HG02798 (cell line): ENCODE results near the gene ATP2B3.

Experiments
- ATAC-seq: cut with Tn5 transposase; IDR thresholded peaks from one replicate; pipeline ENCODE4 v1.9.1; 2021; ENCODE audit warnings: mild to moderate bottlenecking; ENCODE audit not compliant: unreplicated experiment, poor library complexity

Gene ATP2B3

DNA sequence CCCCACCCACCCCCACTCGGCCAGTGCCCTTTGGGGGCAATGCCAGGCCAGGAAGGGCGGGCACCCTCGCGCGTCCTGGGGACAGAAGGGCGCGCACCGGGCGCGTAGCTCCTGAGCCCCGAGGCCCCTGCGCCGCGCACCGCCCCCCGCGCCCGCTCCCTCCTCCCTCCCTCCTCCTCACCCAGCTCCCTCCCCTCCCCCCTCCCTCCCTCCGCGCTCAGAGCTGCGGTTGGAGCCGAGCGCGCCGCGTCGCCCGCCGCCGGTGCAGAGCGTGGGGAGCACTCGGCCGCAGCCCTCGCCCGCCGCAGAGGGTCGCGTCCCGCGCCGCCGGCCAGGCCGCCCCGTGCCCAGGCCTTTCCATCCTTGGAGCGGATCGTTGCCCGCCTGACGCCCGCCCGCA lies at the start of gene ATP2B3:
Gene ATP2B3, plus strand, starts transcription at position 220 of the 400 bp plus-strand sequence. CDS start 18,606 bp downstream, outside the sequence.
- ATAC-seq: no peak

DNA sequence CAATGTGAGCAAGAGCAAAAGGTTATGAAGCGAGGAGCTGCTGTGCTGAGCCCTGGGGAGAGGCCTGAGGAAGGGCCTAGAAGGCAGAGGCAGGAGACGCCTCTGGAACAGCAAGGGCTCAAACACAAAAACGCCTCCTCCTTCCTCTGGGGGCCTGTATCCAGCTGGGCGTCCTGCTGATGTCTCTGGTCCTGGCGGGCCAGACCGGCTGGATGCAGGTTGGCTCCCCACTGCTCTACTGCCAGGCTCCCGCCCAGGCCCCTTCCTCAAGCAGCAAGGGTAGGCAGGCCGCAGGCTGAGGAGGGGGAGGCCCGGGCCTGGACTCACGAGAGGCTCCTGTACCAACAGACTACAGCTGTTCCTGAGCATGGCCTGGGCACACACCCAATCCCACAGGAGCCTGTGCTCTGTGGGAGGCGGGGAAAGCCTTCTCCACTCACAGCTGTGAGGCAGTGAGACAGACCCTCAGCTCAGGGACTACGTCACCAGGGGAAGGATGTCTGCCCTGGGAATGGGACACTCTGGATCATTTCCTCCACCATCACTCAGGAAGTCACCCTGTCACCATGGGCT lies 49.3 kb upstream of the ATP2B3 start:
- ATAC-seq: no peak

DNA sequence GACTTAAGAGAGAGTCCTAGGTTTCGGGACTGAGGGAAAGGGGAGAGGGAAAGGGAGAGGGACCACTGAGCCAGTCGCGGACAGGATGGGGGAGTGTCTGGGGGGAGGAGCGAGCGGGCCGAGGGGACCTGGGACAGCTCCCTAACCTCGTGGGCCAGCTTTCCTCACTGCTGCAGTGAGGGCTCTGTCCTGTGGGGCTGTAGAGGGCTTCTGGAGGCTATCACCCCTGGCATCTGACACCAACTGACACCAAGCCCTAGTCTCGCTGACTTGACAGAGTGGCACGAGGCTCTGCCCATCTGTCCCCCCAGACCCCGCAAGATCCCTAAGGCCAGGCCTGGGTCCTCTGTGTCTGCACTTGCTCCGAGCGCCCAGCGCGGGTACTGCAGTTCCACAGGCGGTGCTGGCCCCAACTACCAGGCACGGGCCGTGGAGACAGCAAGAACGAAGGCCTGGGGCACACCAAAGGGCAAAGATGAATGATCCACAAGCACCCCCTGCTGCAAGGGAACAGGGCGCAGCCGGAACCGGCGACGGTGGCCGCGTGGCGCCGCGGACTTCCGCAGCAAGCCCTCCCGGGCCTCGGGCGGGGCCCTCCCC lies 47.5 kb upstream of the ATP2B3 start:
- peak; percentile 34 for ATAC-seq

DNA sequence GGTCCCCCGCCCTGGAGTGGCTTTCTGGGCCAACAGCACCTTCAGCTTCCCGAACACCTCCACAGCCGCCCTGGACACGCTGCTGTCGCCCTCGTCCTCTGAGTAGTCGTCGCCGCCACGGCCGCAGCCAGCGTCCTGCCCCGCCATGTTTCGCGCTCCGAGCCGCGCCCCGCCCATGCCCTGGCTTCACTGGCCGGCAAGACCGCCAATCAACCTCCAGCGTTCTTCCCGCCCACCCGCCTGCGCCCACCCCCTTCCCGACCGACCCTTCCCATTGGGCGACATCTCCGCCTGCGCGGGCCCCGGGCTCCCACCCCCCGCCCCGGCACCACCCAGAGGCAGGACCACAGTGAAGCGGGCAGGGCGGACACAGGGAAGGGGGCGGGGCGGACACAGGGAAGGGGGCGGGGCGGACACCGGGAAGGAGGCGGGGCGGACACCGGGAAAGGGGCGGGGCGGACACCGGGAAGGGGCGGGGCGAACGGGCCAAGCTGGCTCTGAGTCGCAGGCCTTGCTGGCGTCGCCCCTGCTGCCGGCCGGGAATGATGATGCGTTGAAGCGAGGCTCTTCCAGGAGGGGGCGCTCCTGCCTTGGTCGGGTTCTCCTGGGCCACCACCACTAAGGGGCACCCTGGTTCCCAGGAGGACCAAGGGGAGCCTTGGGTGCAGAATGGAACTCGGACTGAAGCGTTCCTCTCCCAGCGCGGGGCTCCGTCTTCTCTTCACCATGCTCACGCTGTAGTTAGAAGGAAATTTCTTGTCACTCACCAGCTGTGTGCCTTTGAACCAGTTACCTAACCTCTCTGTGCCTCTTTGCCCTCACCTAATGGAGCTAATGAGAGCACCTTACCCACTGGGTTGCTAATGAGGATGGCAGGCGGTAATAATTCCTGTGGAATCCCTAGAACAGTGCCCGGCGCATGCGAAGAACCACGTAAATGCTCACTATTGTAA lies 46.8 kb upstream of the ATP2B3 start, which contains the start of gene HAUS7:
Gene HAUS7, minus strand, starts transcription at position 166 of the 953 bp plus-strand sequence. Its CDS starts 19 bp downstream, at position 147.
- ATAC-seq: peak; percentile 90

DNA sequence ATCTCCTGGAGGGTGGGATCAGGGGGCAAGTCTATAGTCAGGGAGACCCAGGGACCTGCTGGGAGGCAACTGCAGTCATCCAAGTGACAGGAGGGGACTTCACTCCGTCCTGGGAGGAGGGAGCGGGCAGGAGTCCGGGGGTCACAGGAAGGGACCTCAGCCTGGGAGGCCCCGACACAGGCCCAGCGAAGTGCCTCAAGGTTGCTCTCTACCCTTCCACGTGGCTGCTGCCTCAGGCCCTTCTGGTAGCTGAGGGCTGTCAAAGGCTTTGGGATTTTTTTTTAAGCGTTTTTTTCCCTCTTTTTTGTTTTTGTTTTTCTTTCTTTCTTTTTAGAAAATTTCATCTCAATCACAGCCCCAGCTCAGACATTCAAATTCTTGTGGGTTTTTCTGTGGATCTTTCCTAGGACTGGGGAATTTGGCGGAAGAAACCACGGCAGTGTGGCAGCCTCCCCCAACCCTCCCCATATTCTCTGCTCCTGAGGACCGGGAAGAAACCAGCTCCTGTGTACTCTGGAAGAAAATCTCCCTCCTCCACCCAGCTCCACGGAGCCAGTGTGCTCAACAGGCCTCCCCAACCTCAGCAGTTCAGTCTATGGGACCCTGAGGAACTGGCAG lies 45.7 kb upstream of the ATP2B3 start:
- no peak for ATAC-seq

DNA sequence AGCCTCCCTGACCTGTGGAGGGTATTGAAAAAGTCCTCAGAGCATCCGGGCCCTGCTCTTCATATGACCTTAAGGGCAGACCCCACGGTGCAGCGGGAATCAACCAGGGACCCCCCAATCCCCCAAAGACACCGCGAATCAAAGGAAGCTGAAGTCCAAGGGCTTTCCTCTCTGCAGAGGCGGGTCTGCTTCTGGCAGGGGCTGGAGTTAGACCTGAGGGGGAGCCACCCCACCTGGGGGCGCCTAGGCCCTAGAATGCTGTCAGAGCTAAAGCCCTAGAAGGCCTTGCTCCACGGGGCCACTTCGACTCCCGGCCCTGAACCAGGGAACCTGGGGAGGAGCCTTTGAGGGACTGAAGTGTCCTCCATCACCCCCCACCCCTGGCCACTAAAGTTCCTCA lies 44.3 kb upstream of the ATP2B3 start:
- ATAC-seq: no peak

DNA sequence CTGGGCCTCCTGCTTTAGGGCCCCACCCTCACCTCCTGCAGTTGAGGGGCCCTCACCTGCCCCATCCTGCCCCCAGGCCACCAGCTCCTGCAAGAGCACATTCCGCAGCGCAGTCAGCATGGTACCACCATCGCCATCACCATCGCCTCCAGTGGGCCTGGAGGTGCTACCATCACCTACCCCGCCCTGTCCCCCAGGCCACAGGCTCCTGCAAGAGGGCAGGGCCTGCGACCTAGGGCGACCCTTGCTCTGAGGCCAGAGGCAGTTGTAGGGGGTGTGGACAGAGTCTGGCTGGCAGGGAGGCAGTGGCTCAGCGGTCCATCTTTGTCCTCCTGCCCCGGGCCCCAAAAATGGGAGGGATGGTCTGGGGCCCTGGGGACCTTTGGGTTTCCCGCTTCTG lies 43.2 kb upstream of the ATP2B3 start:
- no peak for ATAC-seq

DNA sequence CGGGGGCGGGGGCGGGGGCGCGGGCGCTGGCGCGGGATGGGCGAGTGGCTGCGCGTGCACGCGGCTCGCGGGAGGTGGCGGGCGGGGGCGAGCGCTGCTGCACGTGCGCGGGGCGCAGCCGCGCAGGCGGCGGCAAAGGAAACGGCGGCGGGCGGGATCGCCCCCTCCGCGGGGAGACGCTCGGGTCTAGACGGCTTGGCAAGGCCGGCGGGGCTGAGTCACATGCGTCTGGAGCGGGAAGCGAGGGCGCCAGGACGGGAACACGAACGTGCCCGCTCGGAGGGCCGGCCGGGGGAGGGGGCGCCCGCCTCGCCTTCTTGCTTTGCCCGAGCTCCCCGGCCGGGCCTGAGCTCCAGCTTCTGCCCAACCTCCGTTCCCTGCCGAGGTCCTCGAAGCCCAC lies 42.7 kb upstream of the ATP2B3 start:
- no peak for ATAC-seq

DNA sequence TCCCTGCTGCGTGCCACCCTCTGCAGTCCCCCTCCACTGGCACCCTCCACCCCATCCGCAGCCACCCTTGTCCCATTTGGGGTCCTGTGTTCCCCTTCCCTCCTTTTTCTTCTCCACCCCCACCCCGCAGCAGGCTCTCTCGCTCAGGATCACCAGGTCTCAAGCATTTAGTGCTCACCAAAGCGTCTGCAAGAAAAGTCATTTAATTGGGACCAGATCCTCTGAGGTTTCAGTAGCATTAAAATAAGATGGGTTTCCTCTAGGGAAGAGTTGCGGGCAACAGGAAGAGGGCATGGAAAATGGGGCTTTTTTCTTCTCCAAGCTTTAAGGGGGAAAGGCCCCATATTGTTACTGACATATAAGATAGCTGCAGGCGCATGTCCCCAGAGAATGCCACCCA lies 42.2 kb upstream of the ATP2B3 start:
- no peak for ATAC-seq

DNA sequence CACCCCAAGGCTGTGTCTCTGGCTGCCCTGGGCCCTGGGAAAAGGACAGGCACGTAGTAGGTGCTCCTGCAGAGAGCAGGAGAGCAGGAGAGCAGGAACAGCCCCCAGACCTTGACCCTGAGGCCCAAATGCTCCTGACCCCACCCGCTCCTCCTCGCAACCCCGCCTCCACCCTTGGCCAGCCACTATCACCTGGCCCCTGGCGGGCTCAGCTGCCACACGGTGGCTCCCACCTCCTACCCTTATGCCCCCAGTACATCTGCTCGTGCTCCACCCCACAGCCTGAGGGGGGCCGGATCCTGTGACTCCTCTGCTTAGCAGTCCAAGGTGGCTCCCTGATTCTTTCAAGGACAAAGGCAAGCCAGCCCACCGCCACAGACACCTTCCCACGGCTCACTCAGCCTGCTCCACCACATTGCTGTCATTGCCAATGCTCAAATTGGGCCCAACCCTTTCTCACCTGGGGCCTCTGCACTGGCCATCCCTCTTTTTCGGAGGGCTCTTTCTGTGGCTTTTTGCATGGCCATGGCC lies 41.6 kb upstream of the ATP2B3 start:
- no peak for ATAC-seq

DNA sequence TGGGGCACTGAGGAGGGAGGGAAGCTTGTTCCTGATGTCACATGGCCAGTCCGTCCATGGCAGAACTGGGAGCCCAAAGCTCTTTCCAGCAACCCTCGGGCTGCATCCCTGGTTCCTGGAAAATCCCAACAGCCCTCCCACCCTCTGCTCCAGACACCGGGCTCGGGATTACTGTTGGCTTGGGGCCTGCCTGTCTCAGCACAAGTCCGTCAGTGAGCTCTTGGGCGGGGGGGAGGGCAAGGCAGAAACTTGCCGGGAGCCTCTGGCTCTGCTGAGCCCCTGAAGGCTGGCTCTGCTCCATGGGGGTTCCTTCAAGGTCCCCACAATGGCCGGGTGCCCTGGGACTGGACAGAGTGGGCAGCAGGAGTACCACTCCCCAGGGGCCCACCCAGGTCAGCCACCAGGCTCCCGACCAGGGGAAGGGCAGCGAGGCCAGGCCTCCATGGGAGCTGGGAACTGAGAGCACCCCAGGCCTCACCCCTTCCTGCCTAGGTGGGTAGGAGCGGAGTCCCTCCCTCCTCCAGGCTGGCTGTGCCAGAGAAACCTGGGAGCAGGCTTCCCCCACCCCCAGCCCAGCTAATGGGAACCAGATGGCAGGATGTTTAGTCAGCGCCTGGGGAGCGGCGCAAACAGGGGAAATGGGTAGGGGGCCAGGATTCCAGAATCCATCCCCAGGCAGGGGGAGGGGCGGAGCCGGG lies 40.6 kb upstream of the ATP2B3 start:
- no peak for ATAC-seq

DNA sequence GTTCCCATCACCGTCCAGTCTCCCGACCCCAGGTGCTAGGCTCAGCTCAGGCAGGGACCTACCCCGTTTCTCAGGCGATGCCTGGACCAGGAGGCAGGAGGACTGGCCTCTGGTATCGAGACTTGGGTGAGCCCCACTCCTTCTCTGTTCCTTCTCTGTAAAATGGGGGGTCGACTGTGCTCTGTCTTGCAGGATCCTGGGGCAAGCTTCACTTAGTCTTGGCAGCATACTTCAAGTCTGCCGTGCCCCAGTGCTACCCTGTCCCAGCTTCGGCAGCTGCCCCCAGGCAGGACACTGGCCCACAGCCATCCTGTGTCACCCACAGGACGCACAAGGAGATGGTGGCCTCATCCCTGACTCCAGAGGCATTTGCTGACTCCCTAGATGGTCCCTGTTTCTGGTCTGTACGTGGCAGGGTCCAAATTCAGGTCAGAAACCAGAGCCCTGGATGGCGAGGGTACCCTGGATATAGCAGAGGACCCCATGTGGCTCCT lies 40.0 kb upstream of the ATP2B3 start:
- ATAC-seq: no peak

DNA sequence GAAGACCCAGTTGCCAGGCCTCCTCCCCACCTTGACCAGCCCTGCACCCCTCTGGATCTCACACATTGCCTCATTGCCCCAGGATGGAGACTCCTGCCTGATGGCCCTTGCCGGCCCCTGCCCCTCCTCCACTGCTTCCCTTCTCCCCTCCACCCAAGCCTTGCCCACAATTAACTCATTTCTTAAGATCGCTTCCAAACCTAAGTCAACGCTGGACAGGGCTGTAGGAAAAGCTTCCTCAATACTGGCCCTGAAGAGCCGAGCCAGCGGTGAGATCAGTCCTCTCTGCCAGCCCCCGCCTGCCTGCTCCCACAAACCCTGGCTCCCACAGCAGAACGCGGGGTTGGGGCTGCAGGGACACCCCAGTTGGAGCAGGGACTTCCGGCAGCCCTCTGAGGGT lies 39.5 kb upstream of the ATP2B3 start:
- no peak for ATAC-seq

DNA sequence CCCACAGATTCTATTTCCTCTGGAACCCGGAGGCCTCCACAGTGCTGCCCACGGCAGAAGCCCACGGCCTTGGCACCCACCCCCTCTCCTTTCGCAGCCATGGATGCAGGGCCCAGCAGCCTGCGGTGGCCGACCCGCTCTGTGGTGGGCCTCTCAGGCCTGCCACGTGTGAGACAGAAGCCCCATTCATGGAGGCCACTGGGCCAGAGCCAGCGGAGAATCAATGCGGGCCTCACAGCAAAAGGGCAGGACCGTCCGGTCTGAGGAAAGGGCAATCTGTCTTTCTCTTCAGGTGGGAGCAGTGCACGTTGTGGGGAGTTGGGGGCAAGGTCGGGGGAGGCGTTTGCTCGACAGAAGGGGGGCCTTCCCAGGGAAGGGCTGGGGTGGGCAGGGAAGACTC lies 38.7 kb upstream of the ATP2B3 start:
- ATAC-seq: no peak

DNA sequence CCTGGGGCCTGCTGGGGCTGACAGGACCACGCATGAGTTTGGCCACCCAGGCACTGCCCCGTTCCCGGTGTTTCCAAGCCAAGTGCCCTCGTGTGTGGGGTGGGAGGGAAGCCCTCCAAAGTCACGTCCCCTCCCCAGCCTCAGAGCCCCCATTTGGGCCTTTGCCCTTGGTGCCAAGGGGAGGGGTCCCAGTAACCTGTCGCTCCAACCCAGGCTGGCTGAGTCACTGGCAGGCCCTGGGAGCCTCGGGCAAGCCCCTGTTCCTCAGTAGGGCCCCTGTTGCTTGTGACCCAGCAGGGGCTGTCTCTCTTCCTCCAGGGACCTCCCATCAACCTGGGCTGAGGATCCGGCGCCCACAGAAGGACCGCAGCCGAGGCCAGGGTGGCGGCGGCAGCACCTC lies 36.4 kb upstream of the ATP2B3 start:
- ATAC-seq: no peak

DNA sequence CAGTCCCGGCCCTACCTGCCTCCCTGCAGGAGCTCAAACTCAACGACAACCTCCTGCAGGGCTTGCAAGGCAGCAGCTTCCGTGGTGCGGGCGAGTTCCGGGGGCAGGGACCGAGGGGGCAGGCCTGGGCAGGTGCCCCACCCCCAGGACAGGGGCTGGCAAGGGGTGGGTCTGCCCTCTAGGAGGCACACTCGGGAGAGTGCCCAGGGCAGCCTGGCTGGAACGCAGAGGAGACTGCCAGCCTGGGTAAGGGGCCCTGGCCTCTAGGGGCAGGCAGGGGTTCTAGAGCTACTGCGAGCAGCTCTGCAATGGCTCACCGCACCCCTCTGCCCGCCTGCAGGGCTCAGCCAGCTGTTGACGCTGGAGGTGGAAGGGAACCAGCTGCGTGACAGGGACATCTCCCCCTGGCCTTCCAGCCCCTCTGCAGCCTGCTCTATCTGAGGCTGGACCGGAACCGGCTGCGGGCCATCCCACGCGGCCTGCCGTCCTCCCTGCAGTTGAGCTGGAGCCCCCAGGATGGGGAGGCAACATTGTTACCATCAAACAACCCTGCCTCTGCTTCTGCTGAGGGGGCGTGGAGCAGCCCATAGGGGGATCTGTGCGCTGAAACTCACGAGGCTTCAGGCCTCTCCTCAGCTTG lies 34.9 kb upstream of the ATP2B3 start:
- ATAC-seq: no peak

DNA sequence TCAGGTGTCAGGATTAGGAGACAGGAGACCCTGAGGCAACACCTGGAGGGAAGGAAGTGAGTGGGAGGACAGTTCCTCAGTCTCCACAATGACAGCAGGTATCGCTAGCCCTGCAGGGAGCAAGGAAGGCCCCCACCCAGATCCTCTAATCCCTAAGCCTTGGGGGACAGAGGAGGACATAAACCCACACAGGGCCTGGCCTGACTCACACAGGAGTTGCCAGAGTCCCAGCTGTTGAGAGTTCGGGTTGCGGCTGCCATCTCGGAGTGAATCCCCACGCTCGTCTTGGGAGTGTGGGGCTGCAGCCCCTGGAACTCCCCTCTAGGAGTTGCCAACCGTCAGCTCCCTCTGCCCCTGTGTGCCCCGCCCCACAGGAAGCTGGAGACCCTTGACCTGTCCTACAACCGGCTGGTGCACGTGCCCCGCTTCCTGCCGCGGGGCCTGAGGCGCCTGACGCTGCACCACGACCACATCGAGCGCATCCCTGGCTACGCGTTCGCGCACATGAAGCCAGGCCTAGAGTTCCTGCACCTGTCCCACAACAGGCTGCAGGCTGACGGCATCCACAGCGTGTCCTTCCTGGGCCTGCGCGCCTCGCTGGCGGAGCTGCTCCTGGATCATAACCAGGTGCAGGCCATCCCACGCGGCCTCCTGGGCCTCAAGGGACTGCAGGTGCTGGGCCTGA lies 31.9 kb upstream of the ATP2B3 start:
- ATAC-seq: no peak

DNA sequence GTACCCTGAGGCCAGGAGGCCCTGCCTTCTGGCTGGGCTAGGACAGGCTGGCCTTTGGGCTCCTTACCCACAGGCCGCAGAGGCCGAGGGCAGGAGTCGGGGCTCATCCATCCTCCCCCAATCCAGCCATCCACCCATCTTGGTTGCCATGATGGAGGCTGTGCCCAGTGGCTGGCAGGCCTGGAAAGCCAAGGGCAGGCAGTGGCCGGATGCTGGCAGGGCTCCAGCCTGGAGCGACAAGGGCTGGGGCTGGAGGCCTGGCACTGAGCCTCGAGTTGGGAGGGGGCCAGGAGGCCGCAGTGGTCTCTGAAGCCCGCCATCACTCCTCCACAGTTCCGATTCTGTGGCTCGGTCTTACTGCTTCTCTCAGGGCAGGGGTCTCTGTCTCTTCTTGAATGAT lies 31.3 kb upstream of the ATP2B3 start:
- ATAC-seq: no peak

DNA sequence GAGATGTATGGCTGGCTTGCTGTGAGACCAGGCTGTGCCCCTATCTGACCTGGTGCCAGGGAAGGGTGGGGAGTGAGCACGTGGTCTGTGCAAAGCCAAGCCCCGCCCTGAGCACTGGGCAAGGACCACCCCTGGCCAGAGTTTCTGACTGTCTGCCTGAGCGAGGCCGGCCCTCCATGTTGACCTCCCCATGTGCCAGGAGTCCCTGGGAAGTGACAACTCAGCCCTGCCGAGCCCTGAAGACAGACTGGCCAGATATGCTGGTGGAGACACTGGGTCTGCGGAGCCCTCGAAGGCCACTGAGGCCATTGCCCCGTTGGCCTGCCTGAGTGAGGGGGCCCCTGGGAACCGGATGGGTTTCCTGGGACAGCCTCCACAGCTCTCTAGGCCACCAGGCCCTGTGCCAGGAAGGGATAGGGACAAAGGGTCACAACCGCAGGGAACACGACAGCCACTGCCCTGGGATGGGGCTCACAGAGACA lies 29.8 kb upstream of the ATP2B3 start:
- no peak for ATAC-seq
